GM18867 (cell line): ENCODE data around the gene P3H2.

ENCODE experiments used
- ATAC-seq: cut with Tn5 transposase; IDR thresholded peaks from one replicate; pipeline ENCODE4 v1.9.1; 2021; ENCODE audit warnings: mild to moderate bottlenecking, moderate library complexity; ENCODE audit not compliant: unreplicated experiment

Gene P3H2

GRCh38 chr3:190058521-190059241, 62.0 kb downstream of the P3H2 start:
- ATAC-seq: no peak

- no peak for ATAC-seq
Observed at GRCh38 chr3:190056742-190057141, 64.0 kb downstream of the P3H2 start.

- no peak for ATAC-seq
Observed at GRCh38 chr3:190055773-190056172, 64.9 kb downstream of the P3H2 start.

GRCh38 chr3:190053919-190054672, 66.6 kb downstream of the P3H2 start:
- no peak for ATAC-seq

- no peak for ATAC-seq
Observed at GRCh38 chr3:190051641-190052040, 69.1 kb downstream of the P3H2 start.

- ATAC-seq: no peak
Observed at GRCh38 chr3:190048932-190049441, 71.7 kb downstream of the P3H2 start.

- ATAC-seq: no peak
Observed at GRCh38 chr3:190044974-190045373, 75.7 kb downstream of the P3H2 start.

GRCh38 chr3:190044142-190044541, 76.6 kb downstream of the P3H2 start:
- ATAC-seq: peak; percentile 33

GRCh38 chr3:190043741-190044140, 77.0 kb downstream of the P3H2 start:
- ATAC-seq: no peak

- no peak for ATAC-seq
Observed at GRCh38 chr3:190042558-190042957, 78.1 kb downstream of the P3H2 start.

- peak; percentile 80 for ATAC-seq
Observed at GRCh38 chr3:190041333-190042041, 79.2 kb downstream of the P3H2 start.

- ATAC-seq: no peak
Observed at GRCh38 chr3:190040145-190040544, 80.6 kb downstream of the P3H2 start.

- no peak for ATAC-seq
Observed at GRCh38 chr3:190038050-190038933, 82.4 kb downstream of the P3H2 start.

- no peak for ATAC-seq
Observed at GRCh38 chr3:190036631-190037030, 84.1 kb downstream of the P3H2 start.

- ATAC-seq: no peak
Observed at GRCh38 chr3:190034446-190034845, 86.3 kb downstream of the P3H2 start.

- ATAC-seq: no peak
Observed at GRCh38 chr3:190032923-190033322, 87.8 kb downstream of the P3H2 start.

GRCh38 chr3:190031887-190032752, 88.6 kb downstream of the P3H2 start:
- ATAC-seq: no peak

- no peak for ATAC-seq
Observed at GRCh38 chr3:190027116-190027515, 93.6 kb downstream of the P3H2 start.

- ATAC-seq: no peak
Observed at GRCh38 chr3:190026154-190026553, 94.5 kb downstream of the P3H2 start.

GRCh38 chr3:190024912-190025311, 95.8 kb downstream of the P3H2 start:
- peak; percentile 77 for ATAC-seq
